Nephron progenitor cell (in vitro differentiated cells): Measurements from ENCODE around the gene ALG2.

Experiments
- DNase-seq: peaks from one replicate; pipeline ENCODE4 v3.0.0; 2021
- H3K27ac Mint-ChIP-seq: 2 replicates; pipeline ENCODE4 v1.8.0; 2021; ENCODE audit warnings: mild to moderate bottlenecking, moderate library complexity, mixed read lengths
- H3K27me3 Mint-ChIP-seq: 2 replicates; pipeline ENCODE4 v1.8.0; 2021; ENCODE audit warnings: mild to moderate bottlenecking, low read depth, mixed read lengths; ENCODE audit not compliant: poor library complexity
- H3K36me3 Mint-ChIP-seq: 2 replicates; pipeline ENCODE4 v1.8.0; 2021; ENCODE audit warnings: low read depth, mixed read lengths
- H3K4me1 Mint-ChIP-seq: 2 replicates; pipeline ENCODE4 v1.8.0; 2021; ENCODE audit warnings: mixed read lengths
- H3K4me3 Mint-ChIP-seq: 2 replicates; pipeline ENCODE4 v1.8.0; 2021; ENCODE audit warnings: mild to moderate bottlenecking, moderate library complexity, mixed read lengths
- H3K9me3 Mint-ChIP-seq: 2 replicates; pipeline ENCODE4 v1.8.0; 2021; ENCODE audit warnings: mild to moderate bottlenecking, moderate library complexity, mixed read lengths
- TF ChIP-seq, protein P1 (sequence below): fragments of 200-600 bp; sonication (generic); IDR thresholded peaks from 2 replicates; pipeline ENCODE4 v1.5.0; 2021; ENCODE audit warnings: antibody characterized with exemption

Gene ALG2

DNA sequence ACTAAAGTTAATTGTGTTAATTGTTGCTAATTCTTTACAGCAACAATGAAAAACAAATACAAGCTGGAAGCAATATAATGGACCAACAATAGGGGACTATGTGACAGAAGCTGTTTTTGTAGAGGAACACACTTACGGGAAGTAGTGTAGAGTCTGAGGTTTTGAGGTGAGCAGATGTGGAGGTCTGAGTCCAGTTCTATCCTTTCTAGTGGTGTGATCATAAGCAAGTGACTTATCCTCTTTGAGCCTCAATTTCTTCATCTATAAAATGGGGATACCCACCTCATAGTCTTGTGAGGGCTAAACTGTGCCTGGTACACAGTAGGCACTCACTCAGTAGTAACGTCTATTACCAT lies 28.3 kb downstream of the ALG2 start:
- Mint-ChIP-seq H3K27ac (no peak overlapping the region), H3K27me3 (peaks cover 36% of the 10 kb centered on the region), H3K4me3 (no peak overlapping the region), H3K36me3 (no peaks in the 10 kb centered on the region), H3K9me3 (peaks cover 4% of the 10 kb centered on the region), H3K4me1 (no peaks in the 10 kb centered on the region)
- TF ChIP-seq, protein P1, sequence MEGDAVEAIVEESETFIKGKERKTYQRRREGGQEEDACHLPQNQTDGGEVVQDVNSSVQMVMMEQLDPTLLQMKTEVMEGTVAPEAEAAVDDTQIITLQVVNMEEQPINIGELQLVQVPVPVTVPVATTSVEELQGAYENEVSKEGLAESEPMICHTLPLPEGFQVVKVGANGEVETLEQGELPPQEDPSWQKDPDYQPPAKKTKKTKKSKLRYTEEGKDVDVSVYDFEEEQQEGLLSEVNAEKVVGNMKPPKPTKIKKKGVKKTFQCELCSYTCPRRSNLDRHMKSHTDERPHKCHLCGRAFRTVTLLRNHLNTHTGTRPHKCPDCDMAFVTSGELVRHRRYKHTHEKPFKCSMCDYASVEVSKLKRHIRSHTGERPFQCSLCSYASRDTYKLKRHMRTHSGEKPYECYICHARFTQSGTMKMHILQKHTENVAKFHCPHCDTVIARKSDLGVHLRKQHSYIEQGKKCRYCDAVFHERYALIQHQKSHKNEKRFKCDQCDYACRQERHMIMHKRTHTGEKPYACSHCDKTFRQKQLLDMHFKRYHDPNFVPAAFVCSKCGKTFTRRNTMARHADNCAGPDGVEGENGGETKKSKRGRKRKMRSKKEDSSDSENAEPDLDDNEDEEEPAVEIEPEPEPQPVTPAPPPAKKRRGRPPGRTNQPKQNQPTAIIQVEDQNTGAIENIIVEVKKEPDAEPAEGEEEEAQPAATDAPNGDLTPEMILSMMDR: no peak
- DNase-seq: no peak

DNA sequence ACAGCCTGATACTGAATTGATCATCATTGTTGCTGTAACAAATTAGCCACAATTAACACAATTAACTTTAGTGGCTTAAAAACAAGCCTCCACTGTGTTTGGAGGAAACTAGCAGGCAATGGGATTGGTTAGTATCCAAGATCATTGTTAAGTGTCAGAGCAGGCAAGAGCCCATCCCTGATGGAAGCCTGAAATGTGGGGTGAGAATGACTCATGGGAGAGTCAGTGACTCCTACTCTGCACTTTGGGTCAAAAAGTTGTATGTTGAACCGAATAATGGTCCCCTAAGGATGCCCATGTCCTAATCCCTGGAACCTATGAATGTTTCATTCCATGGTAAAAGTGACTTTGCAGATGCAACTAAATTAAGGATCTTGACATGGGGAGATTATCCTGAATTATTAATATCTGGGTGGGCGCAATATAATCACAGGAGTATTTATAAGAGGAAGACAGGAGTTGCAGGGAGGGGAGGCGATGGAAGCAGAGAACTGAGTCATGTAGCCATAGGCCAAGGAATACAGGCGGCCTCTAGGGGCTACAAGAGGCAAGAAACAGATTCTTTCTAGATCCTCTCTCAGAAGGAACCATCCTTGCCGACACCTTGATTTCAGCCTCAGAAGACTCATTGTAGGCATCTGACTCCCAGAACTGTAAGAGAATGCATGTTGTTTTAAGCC lies 28.8 kb downstream of the ALG2 start:
- Mint-ChIP-seq H3K4me1 (no peaks in the 10 kb centered on the region), H3K36me3 (no peaks in the 10 kb centered on the region), H3K27ac (no peak overlapping the region), H3K9me3 (peaks cover 4% of the 10 kb centered on the region), H3K27me3 (peaks cover 34% of the 10 kb centered on the region), H3K4me3 (no peak overlapping the region)
- TF ChIP-seq, protein P1: no peak
- no peak for DNase-seq

- Mint-ChIP-seq H3K9me3 (peaks cover 4% of the 10 kb centered on the region), H3K36me3 (no peaks in the 10 kb centered on the region), H3K27me3 (peaks cover 27% of the 10 kb centered on the region), H3K4me1 (no peaks in the 10 kb centered on the region), H3K4me3 (no peak overlapping the region), H3K27ac (no peak overlapping the region)
- TF ChIP-seq, protein P1: no peak
- DNase-seq: no peak
Observed at GRCh38 chr9:99190597-99191283, 31.0 kb downstream of the ALG2 start.

- Mint-ChIP-seq H3K27me3 (peaks cover 29% of the 10 kb centered on the region), H3K4me1 (no peaks in the 10 kb centered on the region), H3K27ac (no peak overlapping the region), H3K36me3 (no peaks in the 10 kb centered on the region), H3K4me3 (no peak overlapping the region), H3K9me3 (peaks cover 4% of the 10 kb centered on the region)
- no peak for DNase-seq
- TF ChIP-seq, protein P1: no peak
Observed at GRCh38 chr9:99189887-99190596, 31.7 kb downstream of the ALG2 start.

DNA sequence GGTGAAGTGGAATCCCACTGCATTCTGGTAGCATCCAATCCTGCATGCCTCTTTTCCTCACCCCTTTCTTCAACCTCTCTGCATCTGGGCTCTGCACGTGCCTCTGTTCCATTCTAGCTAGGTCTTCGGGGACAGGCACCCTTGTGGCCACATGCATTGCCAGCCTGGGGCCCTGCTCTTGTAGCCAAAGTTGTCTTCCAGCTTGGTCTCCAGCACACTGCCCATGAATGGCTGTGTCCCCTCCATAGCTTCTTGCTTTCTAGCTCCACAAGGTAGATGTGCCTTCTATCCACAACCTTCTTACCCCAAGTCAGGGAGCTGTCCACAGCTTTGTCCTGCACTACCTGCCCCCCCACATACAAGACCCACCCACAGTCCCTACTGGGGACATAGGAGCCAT lies 32.6 kb downstream of the ALG2 start:
- Mint-ChIP-seq H3K36me3 (no peaks in the 10 kb centered on the region), H3K4me1 (peaks cover 8% of the 10 kb centered on the region), H3K27me3 (peaks cover 29% of the 10 kb centered on the region), H3K27ac (no peak overlapping the region), H3K4me3 (no peak overlapping the region), H3K9me3 (no peaks in the 10 kb centered on the region)
- TF ChIP-seq, protein P1: no peak
- DNase-seq: no peak
